ENCODE measurements around the gene PLCD1.
A peak's percentile ranks its signal among the peaks of the same experiment; 100 is the strongest.

PLCD1 gene

DNA sequence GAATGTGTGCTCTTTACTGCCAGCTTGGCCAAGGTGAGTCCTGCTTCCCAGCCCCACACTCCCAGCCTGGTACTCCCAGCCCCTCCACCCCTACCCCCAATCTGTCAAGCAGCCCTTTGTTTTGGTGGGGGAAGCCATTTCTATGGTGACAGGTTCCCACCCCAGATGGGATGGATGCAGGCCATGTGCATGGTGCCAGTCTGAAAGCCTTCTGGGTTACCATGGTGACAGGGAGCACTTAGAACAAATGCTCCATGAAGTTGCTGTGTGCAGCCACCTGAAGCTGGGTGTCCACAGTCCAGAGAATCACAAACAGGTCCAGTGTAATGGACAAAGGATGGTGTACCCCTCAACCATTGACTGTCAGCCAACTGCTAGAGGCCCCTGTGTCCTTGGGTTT lies 58.0 kb downstream of the PLCD1 start:
- TF ChIP-seq, protein P1, sequence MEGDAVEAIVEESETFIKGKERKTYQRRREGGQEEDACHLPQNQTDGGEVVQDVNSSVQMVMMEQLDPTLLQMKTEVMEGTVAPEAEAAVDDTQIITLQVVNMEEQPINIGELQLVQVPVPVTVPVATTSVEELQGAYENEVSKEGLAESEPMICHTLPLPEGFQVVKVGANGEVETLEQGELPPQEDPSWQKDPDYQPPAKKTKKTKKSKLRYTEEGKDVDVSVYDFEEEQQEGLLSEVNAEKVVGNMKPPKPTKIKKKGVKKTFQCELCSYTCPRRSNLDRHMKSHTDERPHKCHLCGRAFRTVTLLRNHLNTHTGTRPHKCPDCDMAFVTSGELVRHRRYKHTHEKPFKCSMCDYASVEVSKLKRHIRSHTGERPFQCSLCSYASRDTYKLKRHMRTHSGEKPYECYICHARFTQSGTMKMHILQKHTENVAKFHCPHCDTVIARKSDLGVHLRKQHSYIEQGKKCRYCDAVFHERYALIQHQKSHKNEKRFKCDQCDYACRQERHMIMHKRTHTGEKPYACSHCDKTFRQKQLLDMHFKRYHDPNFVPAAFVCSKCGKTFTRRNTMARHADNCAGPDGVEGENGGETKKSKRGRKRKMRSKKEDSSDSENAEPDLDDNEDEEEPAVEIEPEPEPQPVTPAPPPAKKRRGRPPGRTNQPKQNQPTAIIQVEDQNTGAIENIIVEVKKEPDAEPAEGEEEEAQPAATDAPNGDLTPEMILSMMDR (IDR thresholded peaks at IDR 0.05; ENCODE audit: low read depth, low read length) = no peak
- no peak overlapping the region for H3K4me3 ChIP-seq (ENCODE audit: low read depth, low read length)
- no peak for DNase-seq (ENCODE audit: low read depth, low spot score)
- in situ Hi-C loops (cut with HindIII; ENCODE audit: low sequenced_read_pairs) = no loop called here

DNA sequence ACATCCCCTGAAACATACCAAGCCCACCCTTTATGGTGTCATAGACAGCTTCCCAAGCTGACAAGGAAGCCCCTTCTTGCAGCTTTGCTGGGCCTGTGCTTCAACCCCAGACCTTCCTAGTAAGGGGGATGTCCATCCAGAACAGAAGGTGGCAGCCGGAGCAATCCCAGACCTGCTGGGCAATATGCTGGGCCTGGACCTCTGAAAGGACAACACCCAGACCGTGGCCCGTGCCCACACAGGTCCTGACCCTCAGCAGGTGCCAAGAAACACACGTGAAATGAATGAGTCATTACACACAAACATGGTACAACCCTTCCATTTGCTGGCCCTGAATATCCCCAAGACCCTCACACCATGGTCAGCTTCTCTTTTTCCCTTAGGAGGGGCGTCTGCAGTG lies 58.6 kb downstream of the PLCD1 start:
- in situ Hi-C loops (cut with HindIII; ENCODE audit: low sequenced_read_pairs) = no loop called here
- DNase-seq (ENCODE audit: low read depth, low spot score) = no peak
- TF ChIP-seq, protein P1 (IDR thresholded peaks at IDR 0.05; ENCODE audit: low read depth, low read length) = no peak
- H3K4me3 ChIP-seq (ENCODE audit: low read depth, low read length) = no peak overlapping the region

DNA sequence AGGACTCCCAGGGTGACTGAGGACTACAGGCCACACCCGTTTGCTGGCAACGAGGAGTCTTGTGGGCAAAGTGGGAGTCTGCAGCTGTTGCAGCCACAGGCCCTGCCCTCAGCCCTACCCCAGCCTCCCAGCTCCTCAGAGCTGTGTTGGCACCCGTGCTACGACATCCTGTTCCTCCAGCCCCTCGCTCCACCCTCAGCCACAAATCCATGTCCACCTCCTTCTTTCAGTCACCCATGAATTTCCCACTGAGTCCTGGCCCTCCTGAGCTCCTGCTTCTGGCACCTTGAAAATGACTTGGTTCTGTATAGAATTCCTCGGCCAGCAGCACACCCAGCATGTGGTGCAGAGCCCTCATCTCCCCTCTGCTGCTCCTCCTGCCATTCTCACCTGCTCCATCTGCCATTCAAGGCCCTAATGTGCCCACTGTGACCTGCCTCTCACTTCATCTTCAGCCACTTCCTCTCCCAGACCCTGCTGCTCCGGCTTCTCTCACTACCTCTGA lies 59.8 kb downstream of the PLCD1 start:
- no peak for DNase-seq (ENCODE audit: low read depth, low spot score)
- no peak overlapping the region for H3K4me3 ChIP-seq (ENCODE audit: low read depth, low read length)
- in situ Hi-C loops (cut with HindIII; ENCODE audit: low sequenced_read_pairs) = no loop called here
- TF ChIP-seq, protein P1 (IDR thresholded peaks at IDR 0.05; ENCODE audit: low read depth, low read length) = no peak

DNA sequence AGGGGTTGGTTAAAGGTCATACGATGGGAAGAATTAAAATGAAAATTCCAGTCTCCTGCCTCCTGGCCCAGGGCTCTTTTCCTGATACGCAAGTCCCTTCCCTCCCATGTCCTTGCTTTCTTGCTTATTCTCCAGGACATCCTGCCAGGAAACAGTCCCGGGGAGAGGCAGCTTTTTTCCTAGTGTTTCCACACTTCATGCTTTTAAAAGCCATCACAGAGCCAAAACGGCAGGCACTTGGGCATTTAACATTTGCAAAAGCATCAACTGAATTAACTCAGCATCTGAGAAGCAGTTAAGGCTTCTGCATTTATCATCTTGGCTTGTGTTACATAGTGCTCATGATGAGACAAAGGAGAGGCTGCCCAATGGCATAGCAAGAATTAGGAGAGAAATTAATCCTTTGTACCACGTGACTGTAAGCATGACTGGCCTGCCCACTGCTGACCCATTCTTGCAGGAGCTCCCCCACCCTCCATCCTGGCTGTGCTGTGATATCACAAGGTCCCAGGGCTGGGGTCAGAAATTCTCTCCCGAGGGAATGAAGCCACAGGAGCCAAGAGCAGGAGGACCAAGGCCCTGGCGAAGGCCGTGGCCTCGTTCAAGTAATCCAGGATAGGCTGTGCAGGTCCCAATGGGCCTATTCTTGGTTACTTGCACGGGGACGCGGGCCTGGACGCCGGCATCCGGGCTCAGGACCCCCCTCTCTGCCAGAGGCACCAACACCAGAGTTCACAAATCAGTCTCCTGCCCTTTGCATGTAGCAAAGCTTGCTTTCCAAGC lies 60.4 kb downstream of the PLCD1 start:
- H3K4me3 ChIP-seq (ENCODE audit: low read depth, low read length) = no peak overlapping the region
- DNase-seq (ENCODE audit: low read depth, low spot score) = no peak
- TF ChIP-seq, protein P1 (IDR thresholded peaks at IDR 0.05; ENCODE audit: low read depth, low read length) = no peak
- in situ Hi-C loops (cut with HindIII; ENCODE audit: low sequenced_read_pairs) = no loop called here

DNA sequence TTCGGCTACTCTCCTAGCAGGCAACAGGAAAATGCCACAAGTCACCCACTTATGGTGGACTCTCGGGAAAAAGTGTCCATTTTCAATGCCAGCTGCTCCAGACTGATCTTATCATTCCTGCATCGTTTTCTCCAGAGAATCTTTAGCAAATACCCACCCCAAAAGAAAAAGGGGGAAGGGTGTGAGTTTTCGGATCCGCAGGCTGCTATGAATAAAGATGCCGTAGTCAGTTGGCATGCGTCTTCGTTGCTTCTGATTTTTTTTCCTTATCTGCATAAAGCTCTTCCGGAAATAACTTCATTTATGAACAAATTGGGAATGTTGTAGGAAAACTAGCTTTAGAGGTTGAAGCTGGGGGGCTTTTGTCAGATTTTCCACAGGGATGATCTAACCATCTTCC lies 61.2 kb downstream of the PLCD1 start:
- TF ChIP-seq, protein P1 (IDR thresholded peaks at IDR 0.05; ENCODE audit: low read depth, low read length) = no peak
- in situ Hi-C loops (cut with HindIII; ENCODE audit: low sequenced_read_pairs) = no loop called here
- no peak for DNase-seq (ENCODE audit: low read depth, low spot score)
- no peak overlapping the region for H3K4me3 ChIP-seq (ENCODE audit: low read depth, low read length)

DNA sequence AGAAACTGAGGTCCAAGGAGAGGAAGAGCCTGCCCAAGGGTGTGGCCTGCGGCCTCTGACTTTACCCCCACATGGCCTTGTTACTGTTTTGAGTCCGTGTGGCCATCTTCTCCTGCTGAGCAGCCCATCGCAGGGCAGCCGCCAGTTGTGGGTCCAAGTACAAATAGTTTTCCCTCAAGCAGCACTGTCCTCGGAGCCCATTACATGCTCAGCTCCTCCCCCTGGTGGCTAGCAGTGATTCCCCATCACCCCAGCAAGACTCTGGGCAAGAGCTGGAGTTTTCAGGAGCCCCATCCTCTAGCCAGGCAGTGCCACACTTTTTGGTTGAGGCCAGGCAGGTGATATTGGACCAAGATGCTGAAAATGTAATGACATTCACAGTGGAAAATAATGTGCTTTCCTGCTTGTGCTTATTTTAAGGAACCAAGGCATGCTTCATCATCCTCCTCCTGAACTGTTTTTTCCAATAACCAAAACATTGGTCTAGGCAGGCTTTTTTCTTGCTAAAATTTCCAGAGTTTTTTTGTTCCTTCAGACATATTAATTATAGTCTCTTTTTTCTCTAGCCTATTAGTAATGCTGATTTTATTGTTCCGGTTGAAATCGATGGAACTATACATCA lies 62.1 kb downstream of the PLCD1 start:
- no peak overlapping the region for H3K4me3 ChIP-seq (ENCODE audit: low read depth, low read length)
- TF ChIP-seq, protein P1 (IDR thresholded peaks at IDR 0.05; ENCODE audit: low read depth, low read length) = peak; percentile 94
- in situ Hi-C loops (cut with HindIII; ENCODE audit: low sequenced_read_pairs) = no loop called here
- DNase-seq (ENCODE audit: low read depth, low spot score) = peak; percentile 67
